DMS53 treated with DMSO at 0.1 percent for 48 hours (cell line): ENCODE measurements around the gene ZSCAN2.

Experiments used
- DNase-seq: peaks from one replicate; lab custom pipeline; 2025; ENCODE audit not compliant: unreplicated experiment; lab: John Stamatoyannopoulos, UW

ZSCAN2 gene

GRCh38 chr15:84668221-84668982, 67.6 kb downstream of the ZSCAN2 start:
- DNase-seq = no peak

GRCh38 chr15:84669726-84670125, 68.9 kb downstream of the ZSCAN2 start:
- DNase-seq = no peak

GRCh38 chr15:84671211-84671610, 70.4 kb downstream of the ZSCAN2 start:
- DNase-seq = no peak
